DOHH2 (cell line): ENCODE measurements around the gene FAM78B.

Experiments
- CTCF ChIP-seq: fragments of 200-600 bp; sonication (generic); IDR thresholded peaks from one replicate; pipeline ENCODE4 v1.5.1; 2014; ENCODE audit warnings: antibody characterized with exemption, mild to moderate bottlenecking, low read depth, low read length; ENCODE audit not compliant: poor library complexity, severe bottlenecking
- EZH2phosphoT487 ChIP-seq: fragments of 200-600 bp; sonication (generic); IDR thresholded peaks from 2 replicates; pipeline ENCODE4 v1.6.1; 2017; ENCODE audit warnings: borderline replicate concordance, mild to moderate bottlenecking, antibody characterized with exemption, low read length, moderate library complexity, mixed read lengths

GRCh38 chr1:166053395-166053794, 113.4 kb downstream of the FAM78B start:
- no peak for TF ChIP-seq CTCF
- no peak for TF ChIP-seq EZH2phosphoT487
